ENCODE results near the gene FAM210A. TPM values are rescaled to one million over a fixed set of nuclear protein-coding genes. Genes with fewer than 3 reads are reported as not detected.
"Not testable (repeated sequence)": the region's sequence is repeated elsewhere in the genome, so short reads cannot be mapped to it uniquely, and the experiment has no call there.

The FAM210A gene
- total RNA-seq, 1 donor from 2014 or later = 52.9 TPM

DNA sequence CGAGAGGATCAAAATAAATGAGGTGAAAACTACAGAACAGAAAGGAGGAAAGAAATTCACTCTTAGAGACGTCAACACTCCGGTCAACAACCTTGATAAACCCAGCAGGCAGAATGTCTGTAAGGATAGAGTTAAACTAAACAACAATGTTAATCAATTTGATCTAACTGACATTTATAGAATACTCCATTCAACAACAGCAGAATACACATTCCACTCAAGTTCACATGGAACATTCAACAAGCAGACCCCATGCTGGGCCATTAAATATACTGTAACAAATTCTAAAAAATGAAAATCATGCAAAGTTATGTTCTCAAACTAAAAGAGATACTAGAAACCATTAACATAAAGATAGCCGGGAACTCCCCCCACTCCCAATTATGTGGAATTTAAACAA lies 41.8 kb downstream of the FAM210A start:
- DNase-seq = no peak
- Histone ChIP-seq H3K9me3 (replicated peaks) (no peaks in the 10 kb centered on the region), H3K4me1 (peaks cover 86% of the 10 kb centered on the region), H3K4me3 (no peak overlapping the region), H3K36me3 (peaks cover 7% of the 10 kb centered on the region), H3K27ac (replicated peaks) (no peak overlapping the region), H3K27me3 (ENCODE audit: low read depth) (no peaks in the 10 kb centered on the region)
- TF ChIP-seq, protein P1, sequence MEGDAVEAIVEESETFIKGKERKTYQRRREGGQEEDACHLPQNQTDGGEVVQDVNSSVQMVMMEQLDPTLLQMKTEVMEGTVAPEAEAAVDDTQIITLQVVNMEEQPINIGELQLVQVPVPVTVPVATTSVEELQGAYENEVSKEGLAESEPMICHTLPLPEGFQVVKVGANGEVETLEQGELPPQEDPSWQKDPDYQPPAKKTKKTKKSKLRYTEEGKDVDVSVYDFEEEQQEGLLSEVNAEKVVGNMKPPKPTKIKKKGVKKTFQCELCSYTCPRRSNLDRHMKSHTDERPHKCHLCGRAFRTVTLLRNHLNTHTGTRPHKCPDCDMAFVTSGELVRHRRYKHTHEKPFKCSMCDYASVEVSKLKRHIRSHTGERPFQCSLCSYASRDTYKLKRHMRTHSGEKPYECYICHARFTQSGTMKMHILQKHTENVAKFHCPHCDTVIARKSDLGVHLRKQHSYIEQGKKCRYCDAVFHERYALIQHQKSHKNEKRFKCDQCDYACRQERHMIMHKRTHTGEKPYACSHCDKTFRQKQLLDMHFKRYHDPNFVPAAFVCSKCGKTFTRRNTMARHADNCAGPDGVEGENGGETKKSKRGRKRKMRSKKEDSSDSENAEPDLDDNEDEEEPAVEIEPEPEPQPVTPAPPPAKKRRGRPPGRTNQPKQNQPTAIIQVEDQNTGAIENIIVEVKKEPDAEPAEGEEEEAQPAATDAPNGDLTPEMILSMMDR (IDR thresholded peaks at IDR 0.05; ENCODE audit: borderline replicate concordance) = no peak
- intact Hi-C loops (cut with micrococcal nuclease) = no loop called here

DNA sequence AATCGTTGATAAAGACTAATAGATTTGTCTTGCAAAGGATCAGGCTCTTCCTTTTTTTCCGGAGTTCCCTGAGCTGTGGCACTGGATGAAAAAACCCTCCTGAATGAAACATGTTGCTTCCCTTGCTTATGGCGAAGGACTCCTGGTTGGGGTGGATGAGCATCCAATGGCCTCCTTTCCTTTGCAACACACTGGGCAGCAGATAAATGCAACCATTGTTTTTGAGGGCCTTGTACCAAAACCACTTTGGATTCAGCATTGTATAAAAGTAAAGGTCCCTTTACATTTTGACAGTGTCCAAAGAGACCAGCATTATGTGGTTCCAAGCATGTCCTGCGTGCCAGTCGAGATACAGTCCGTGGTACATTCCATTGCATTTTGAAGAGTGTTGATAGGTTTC lies 44.7 kb downstream of the FAM210A start:
- intact Hi-C loops (cut with micrococcal nuclease) = no loop called here

DNA sequence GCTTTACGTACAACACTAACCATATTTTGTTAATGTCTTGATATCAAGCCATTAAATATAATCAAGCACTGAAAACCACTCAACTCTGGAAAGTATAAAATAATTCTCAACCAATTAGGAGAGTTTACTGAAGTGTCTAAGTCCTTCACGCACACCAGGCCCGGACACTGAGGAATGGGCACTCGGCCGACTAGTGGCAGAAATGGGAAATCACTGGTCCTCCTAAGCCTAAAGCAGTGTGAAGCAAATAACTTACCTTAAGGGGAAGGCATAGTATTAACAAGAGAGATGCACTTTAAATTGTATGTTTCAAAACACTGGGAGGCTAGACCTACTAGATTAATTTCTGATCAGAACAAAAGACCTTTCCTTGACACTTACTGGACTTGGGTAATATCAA lies 45.7 kb downstream of the FAM210A start:
- DNase-seq = peak; percentile 27
- Histone ChIP-seq H3K4me3 (no peak overlapping the region), H3K9me3 (replicated peaks) (peaks cover 6% of the 10 kb centered on the region), H3K36me3 (peaks cover 7% of the 10 kb centered on the region), H3K4me1 (peaks cover 74% of the 10 kb centered on the region), H3K27me3 (ENCODE audit: low read depth) (no peaks in the 10 kb centered on the region), H3K27ac (replicated peaks) (peak overlapping the region; percentile 79)
- intact Hi-C loops (cut with micrococcal nuclease) = no loop called here
- TF ChIP-seq, protein P1 (IDR thresholded peaks at IDR 0.05; ENCODE audit: borderline replicate concordance) = peak; percentile 67

More for the DNA sequence above, 44.7 kb downstream of the FAM210A start:
- DNase-seq = no peak
- TF ChIP-seq, protein P1 (IDR thresholded peaks at IDR 0.05; ENCODE audit: borderline replicate concordance) = no peak
- no peak overlapping the region for H3K4me3 ChIP-seq
- H3K27ac ChIP-seq (replicated peaks) = peak overlapping the region; percentile 79
- H3K9me3 ChIP-seq (replicated peaks) = peaks cover 2% of the 10 kb centered on the region
- H3K4me1 ChIP-seq = peaks cover 80% of the 10 kb centered on the region
- no peaks in the 10 kb centered on the region for H3K27me3 ChIP-seq (ENCODE audit: low read depth)
- peaks cover 7% of the 10 kb centered on the region for H3K36me3 ChIP-seq

DNA sequence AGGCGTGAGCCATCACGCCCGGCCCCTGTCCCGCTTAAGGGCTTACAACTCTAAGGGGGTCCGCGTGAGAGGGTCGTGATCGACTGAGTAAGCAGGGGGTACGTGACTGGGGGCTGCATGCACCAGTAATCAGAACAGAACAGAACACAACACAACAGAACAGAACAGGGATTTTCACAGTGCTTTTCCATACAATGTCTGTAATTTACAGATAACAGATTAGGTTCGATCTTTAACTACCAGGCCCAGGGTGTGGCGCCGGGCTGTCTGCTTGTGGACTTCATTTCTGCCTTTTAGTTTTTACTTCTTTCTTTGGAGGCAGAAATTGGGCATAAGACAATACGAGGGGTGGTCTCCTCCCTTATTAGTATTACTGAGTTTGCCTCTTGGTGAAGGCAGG lies 49.0 kb downstream of the FAM210A start:
- H3K4me3 ChIP-seq; H3K27me3 ChIP-seq (ENCODE audit: low read depth); intact Hi-C loops (cut with micrococcal nuclease); DNase-seq; H3K36me3 ChIP-seq: not testable (repeated sequence)
- H3K4me1 ChIP-seq = peaks cover 54% of the 10 kb centered on the region
- peaks cover 12% of the 10 kb centered on the region for H3K9me3 ChIP-seq (replicated peaks)
- H3K27ac ChIP-seq (replicated peaks) = peak overlapping the region; percentile 79

DNA sequence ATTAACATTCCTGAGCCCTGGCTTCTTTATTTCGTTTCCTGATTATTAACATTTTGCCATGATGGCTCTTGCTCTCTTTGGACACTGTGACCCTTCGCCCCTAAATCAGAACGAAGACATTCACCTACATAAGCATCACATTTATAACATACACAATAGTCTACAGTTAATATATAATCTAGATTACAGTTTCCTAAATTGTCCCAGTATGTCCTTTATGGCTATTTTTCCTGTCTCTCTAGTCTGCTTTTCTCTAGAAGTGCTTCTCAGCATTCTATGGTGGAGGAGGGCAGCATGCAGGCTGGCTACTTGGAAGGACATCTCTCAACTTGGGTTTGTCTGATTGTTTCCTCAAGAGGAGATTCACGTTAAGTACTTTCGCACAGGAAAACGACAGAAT lies 49.9 kb downstream of the FAM210A start:
- Histone ChIP-seq H3K4me1 (peaks cover 46% of the 10 kb centered on the region), H3K9me3 (replicated peaks) (peaks cover 13% of the 10 kb centered on the region), H3K27me3 (ENCODE audit: low read depth) (no peaks in the 10 kb centered on the region), H3K4me3 (no peak overlapping the region), H3K27ac (replicated peaks) (peak overlapping the region; percentile 79), H3K36me3 (peaks cover 9% of the 10 kb centered on the region)
- intact Hi-C loops (cut with micrococcal nuclease) = no loop called here
- TF ChIP-seq, protein P1 (IDR thresholded peaks at IDR 0.05; ENCODE audit: borderline replicate concordance) = no peak
- no peak for DNase-seq

DNA sequence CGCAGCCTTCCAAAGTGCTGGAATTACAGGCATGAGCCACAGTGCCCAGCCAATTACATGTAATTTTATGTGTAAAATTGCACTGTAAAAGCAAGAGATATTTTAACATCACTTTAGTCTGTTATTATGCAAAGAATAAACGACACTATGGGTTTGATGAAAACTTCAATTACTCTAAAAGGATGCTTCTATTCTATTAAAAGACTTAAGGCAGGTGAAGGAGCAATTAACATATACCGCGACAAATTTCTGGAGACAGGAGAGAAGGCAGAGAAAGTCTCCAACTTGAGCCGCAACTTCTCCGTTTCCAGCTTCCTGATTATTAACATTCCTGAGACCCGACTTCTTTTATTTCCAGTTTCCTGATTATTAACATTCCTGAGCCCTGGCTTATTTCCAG lies 53.7 kb downstream of the FAM210A start:
- Histone ChIP-seq H3K4me1 (peaks cover 27% of the 10 kb centered on the region), H3K36me3 (peaks cover 15% of the 10 kb centered on the region), H3K27me3 (ENCODE audit: low read depth) (no peaks in the 10 kb centered on the region), H3K27ac (replicated peaks) (no peak overlapping the region), H3K9me3 (replicated peaks) (peaks cover 13% of the 10 kb centered on the region), H3K4me3 (no peak overlapping the region)
- intact Hi-C loops (cut with micrococcal nuclease) = no loop called here
- no peak for DNase-seq
- TF ChIP-seq, protein P1 (IDR thresholded peaks at IDR 0.05; ENCODE audit: borderline replicate concordance) = no peak
